HuH-7 (cell line): ENCODE data around the gene ATP5F1D.
"Not testable (repeated sequence)": the region's sequence is repeated elsewhere in the genome, so short reads cannot be mapped to it uniquely, and the experiment has no call there.

ENCODE experiments used
- DNase-seq: peaks from one replicate; pipeline ENCODE4 v3.0.0; 2011; ENCODE audit warnings: low spot score

Gene ATP5F1D

DNA sequence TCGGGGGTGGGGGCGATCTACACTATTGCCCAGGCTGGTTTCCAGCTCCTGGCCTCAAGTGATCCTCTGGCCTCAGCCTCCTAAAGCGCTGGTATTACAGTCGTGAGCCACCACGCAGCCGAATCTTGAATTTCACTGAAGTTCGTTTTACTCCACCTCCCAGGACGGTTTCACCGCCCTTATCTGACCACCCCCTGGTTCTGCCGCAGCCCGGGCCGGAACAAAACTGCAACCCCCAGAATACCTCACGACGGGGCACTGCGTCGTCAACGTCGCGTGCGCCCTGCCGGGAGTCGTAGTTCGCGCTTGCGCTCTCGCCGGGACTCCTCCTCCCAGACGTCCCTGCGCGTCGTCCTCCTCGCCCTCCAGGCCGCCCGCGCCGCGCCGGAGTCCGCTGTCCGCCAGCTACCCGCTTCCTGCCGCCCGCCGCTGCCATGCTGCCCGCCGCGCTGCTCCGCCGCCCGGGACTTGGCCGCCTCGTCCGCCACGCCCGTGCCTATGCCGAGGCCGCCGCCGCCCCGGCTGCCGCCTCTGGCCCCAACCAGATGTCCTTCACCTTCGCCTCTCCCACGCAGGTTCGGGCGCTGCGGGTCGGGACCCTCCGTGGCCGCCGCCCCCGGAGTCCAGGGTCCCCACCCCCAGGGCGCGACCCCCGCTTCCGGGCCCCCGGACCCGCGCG is at the start of gene ATP5F1D:
ATP5F1D (plus strand) TSS at position 335 of the 679 bp plus-strand sequence; CDS start at position 435, 100 bp downstream.
- peak; percentile 95 for DNase-seq

DNA sequence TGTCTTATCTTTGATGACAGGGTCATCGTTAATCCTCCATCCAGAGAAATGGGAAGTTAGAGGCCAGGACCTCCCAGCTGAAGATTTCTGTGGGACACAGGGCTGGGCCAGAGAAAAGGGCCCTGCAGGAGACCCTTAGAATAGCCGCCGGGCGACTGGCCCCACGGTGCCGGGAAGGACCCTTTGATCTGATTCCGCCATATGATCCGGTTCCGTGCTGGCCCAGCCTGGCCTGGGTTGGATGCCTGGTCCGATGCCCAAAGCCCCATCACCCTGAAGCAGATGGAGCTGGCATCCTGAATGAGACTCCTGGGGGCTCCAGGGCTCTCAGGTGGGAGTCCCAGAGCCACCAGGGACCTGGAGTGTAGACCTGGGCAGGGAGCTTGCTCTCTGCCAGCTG is 42.0 kb upstream of the ATP5F1D start:
- DNase-seq = no peak

DNA sequence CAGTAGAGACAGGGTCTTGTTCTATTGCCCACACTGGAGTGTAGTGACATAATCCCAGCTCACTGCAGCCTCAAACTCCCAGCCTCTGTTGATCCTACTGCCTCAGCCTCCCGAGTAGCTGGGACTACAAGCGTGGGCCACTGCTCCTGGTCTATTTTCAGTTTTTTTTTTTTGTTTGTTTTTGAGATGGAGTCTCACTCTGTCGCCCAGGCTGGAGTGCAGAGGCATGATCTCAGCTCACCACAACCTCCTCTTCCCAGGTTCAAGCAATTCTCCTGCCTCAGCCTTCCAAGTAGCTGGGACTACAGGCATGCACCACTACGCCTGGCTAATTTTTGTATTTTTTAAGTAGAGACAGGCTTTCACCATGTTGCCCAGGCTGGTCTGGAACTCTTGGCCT is 40.9 kb upstream of the ATP5F1D start:
- not testable (repeated sequence) for DNase-seq

DNA sequence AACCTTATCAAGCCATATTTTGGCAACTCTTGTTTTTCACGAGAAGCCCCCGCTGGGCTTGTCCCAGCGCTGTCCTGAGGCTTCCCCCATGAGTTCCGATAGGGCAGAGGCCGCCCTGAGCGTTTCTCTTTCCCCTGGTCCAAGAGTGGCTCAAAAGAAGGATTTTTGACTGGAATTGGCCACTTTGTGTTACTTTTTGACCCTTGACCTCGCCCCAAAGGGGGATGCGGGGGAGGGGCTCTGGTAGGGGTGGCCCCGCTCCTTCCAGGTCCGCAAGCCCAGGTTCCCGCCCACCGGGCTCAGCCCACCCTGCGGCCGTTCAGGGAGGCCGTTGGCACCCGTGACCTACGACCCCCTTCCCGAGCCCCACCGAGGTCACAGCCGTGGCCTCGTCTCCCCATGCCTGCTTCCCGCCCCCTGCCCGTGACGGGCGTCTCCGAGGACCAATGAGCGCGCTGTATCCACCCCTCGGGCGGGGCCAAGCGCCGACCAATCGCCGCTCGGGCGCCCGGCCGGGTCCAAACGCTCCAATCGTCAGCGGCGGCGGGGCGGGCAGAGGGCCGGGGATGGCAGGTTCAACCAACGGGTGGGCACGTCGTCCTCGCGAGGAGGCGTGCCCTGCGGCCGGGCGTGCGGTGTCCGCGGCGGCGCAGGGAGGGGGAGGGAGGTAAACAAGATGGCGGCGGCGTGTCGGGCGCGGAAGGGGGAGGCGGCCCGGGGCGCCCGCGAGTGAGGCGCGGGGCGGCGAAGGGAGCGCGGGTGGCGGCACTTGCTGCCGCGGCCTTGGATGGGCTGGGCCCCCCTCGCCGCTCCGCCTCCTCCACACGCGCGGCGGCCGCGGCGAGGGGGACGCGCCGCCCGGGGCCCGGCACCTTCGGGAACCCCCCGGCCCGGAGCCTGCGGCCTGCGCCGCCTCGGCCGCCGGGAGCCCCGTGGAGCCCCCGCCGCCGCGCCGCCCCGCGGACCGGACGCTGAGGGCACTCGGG is 36.1 kb upstream of the ATP5F1D start, which contains the start of gene STK11:
STK11 (plus strand) TSS at position 665 of the 986 bp plus-strand sequence. CDS start 1,136 bp downstream, outside the sequence.
- DNase-seq = peak; percentile 100

DNA sequence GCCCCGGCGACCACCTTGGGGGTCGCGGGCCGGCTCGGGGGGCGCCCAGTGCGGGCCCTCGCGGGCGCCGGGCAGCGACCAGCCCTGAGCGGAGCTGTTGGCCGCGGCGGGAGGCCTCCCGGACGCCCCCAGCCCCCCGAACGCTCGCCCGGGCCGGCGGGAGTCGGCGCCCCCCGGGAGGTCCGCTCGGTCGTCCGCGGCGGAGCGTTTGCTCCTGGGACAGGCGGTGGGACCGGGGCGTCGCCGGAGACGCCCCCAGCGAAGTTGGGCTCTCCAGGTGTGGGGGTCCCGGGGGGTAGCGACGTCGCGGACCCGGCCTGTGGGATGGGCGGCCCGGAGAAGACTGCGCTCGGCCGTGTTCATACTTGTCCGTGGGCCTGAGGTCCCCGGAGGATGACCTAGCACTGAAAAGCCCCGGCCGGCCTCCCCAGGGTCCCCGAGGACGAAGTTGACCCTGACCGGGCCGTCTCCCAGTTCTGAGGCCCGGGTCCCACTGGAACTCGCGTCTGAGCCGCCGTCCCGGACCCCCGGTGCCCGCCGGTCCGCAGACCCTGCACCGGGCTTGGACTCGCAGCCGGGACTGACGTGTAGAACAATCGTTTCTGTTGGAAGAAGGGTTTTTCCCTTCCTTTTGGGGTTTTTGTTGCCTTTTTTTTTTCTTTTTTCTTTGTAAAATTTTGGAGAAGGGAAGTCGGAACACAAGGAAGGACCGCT is 35.2 kb upstream of the ATP5F1D start:
- DNase-seq = no peak

DNA sequence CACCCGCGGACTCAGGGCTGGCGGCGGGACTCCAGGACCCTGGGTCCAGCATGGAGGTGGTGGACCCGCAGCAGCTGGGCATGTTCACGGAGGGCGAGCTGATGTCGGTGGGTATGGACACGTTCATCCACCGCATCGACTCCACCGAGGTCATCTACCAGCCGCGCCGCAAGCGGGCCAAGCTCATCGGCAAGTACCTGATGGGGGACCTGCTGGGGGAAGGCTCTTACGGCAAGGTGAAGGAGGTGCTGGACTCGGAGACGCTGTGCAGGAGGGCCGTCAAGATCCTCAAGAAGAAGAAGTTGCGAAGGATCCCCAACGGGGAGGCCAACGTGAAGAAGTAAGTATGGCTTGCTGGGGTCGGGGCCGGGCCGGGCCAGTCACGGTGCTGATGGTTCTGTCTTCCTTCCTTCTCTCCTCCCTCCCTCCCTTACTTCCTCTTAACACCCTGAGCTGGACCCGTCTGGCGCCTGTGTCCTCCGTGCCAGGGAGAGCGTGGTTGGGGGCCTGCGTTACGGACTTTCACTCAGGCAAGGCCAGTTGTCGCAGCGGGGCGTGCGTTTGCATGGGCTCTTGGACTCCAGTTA is 34.6 kb upstream of the ATP5F1D start:
- no peak for DNase-seq

DNA sequence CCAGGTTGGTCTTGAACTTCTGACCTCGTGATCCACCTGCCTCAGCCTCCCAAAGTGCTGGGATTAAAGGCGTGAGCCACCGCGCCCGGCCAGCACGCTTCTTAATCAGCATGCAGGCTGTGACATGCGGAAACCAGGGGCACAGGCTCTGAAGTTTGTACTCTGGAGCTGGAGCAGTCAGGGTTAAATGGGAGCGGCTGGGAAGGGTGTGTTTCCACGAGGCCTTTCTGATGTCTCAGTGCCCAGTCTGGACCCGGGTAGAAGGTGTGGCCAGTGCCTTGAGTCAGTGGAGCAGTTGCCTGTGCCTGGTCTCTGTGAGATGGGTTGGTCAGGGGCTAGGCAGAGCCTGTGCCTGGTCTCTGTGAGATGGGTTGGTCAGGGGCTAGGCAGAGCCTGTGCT is 32.7 kb upstream of the ATP5F1D start:
- not testable (repeated sequence) for DNase-seq

DNA sequence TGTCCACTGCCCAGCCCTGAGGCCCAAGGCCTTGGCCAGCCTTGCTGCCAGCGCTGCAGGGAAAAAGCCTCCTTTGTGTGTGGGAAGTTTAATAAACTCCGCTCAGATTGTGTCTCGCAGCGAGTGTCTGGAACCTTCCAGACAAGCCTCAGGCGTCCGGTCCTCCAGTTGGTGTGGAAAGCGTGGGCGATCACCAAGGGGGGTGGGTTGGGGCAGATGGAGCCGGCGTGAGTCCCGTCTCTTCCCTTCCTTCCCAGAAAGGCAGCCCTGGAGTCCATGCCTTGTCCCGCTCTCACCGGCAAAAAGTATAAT is 31.4 kb upstream of the ATP5F1D start:
- no peak for DNase-seq

DNA sequence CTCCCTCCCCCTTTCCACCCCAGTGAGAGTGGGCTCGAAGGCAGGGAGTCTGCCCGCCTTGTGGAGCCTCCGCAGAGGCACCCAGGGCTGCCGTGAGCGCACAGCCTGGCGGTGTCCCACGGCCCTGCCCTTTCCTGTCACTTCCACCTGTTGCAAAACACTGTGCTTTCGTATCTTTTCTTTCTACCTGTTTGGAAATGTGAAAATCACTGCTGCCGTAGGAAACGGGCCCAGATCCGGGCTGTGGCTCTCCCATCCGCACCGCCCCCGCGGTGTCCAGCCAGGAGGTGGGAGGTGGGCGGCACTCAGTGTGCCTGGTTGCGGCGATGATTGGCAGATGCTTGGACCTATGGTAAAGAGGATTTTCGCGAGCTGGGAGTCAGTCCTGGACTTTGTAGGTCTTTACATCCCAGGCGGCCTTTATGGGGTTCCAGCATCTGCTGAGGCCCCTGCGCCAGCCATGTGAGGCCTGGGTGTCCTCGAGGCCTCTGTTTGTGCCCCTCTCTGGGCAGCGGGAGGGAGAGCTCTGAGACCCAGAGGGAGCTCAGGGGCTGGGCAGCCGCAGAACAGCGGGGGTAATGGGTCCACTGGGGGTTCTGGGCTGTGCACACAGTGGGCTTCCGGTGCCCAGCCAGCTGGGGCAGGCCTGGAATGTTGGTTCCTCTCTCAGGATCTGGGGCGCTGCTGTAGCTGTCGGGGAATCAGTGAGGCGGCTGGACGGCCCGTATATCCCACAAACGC is 29.9 kb upstream of the ATP5F1D start:
- DNase-seq = no peak

DNA sequence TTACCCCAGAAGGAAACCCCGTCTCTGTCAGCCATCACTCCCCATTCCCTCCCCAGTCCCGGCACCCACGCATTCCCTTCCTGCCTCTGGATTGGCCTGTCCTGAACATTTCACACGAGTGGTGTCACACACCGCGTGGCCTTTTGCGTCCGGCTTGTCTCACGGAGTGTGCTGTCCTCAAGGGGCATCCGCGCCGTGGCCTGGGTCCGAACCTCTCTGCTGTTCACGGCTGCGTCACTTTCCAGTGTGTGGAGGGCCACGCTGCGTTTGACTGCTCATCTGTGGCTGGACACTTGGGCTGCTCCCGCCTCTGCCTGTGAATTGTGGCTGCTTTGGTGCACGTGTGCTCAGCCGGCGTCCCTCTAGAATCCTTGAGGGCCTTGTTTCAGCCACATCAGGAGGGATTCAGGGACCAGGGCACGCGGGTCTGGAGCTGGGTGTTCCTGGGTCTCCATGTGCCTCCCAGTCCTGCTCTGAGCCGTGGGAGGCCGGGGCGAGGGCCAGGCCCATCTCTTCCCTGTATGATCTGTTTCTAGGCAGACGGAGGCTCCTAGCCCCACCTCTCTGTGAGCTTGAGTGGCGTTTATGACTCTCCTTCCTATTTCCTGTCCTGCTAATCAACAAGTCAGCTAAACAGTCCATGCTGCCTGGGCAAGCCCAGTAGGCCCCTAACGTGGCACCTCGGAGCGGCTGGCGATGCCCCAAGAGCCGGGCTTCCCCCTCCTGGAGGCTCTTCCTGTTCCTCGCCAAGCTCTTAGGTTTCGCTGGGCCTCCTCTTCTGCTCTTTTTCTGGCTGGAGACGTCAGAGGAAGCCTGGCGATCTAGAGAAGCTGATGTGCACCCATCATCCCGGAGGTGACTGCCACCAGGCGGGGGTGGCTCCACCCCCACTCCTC is 27.9 kb upstream of the ATP5F1D start:
- no peak for DNase-seq

DNA sequence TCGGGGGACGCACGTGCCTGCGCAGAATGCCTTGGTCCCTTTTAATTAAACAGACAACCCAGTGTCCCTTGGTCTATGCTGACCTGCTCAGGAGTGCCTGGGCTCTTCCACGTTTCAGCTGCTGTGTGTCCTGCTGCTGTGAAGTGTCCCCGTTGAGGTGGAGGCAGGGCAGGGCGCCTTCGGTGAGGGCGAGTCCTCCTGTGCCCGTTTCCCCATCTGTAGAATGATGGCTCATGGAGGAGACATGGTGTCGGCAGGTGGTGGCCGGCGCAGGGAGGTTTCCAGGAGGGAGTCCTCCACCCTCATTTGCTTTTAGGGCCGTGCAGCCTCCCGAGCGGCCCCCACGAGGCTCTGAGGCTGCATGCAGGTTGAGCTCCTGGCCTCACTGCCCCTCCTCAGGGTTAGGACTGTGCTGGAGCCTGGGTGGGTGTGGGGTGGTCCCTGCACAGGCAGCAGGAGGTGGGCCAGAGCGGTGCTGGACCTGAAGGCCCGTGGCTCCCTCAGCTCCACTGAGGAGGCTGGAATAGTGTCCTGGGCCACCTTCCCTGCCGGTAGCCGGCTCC is 27.2 kb upstream of the ATP5F1D start:
- DNase-seq = no peak

DNA sequence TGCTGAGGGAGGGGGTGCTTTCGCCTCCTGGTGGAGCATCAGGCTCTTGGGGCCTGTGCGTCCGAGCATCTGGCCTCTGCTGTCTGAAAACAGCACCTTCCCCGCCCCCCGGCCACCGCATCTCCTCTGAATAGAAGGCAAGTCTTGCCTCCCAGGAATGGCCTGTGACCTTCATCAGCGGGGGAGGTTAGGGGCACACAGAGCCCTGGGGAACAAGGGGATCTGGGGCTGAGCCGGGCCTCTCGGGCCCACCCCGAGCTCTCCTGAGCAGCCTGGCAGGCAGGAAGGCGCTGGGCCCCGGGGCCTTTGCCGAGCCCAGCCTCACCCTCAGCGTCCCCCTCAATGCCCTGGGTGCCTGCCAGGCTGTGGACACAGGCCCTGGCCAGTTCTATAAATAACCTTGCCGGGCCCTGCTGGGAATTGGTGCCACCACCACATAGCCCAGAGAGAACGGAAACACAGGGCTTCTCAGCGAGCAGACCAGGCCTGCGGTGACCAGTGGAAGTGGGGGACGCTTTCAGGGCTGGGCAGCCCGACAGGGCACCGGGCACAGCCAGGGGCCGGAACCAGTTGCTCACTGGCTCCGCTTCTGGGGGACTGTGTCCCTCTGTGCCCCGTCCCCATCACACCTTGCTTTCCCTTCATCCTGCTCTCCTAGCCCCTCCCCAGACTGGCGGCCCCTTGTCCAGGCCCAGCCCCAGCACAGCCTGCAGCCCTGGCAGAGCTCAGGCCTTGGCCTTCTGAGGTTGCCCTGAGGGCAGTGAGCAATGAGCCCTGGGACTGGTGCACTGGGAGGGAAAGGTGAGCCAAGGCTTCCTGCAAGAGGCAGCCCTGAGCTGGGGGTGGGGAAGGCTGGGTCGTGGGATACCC is 26.5 kb upstream of the ATP5F1D start:
- DNase-seq = no peak

DNA sequence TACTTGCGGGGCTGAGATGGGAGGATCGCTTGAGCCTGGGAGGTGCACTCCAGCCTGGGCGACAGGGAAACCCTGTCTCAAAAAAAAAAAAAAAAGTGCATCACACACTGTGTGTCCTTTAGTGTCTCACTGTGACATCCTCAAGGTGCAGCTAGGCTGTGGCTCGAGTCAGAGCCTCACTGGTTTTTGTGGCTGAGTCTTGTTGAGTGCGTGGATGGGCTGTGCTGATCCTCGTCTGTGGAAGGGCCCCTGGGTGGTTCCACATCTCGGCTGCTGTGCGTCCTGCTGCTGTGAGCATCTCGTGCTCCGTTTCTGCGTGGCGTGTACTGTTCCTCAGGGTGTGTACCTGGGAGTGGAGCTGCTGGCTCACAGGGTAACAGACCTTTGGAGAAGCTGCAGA is 24.8 kb upstream of the ATP5F1D start:
- DNase-seq = no peak

DNA sequence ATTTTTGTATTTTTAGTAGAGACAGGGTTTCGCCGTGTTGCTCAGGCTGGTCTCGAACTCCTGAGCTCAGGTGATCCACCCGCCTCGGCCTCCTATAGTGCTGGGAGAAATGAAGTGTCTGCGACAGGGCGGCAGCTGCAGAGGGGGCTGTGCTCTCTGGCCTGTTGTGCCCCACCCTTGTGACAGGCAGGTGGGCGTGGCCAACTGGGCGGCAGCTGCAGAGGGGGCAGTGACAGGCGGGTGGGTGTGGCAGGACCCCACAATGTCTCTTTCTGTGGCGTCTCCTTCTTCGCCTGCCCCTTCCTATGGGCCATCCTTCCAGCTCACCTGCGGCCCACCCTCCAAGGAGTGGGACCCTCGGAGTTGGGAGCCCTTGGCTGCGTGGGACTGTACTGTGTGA is 24.2 kb upstream of the ATP5F1D start:
- no peak for DNase-seq

DNA sequence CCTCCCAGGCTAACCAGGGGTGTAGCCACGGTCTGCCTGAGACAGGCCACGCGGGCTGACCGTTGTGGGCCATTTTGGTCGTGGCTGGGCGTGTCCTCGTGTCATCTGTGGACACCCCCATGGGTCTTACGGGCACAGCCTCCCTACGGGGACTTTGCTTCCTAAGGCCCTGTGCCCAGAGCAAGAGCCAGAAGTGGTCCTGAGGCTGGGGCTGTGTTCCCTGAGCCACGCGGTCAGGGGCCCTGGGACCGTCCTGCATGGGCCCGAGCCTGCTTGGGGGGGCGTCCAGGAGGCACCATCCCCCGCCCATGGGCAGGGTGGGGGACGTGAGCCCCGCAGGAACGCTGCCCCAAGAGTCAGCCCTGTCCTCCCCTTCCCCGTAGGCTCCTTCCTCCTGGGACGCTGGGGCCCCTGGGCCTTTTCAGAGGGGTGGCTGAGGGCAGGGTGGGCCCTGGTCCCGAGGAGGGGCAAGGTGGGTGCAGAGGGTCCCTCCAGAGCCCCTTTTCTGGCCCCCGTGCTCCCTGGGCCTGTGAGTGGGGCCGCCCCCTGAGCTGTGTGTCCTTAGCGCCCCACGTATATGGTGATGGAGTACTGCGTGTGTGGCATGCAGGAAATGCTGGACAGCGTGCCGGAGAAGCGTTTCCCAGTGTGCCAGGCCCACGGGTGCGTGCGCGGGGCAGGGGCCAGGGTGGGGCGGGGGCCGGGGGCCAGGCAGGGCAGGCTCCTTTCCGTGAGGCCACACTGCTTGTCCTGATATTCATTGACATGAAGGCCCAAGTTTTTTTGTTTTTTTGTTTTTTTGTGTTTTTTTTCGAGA is 22.6 kb upstream of the ATP5F1D start:
- DNase-seq = no peak

DNA sequence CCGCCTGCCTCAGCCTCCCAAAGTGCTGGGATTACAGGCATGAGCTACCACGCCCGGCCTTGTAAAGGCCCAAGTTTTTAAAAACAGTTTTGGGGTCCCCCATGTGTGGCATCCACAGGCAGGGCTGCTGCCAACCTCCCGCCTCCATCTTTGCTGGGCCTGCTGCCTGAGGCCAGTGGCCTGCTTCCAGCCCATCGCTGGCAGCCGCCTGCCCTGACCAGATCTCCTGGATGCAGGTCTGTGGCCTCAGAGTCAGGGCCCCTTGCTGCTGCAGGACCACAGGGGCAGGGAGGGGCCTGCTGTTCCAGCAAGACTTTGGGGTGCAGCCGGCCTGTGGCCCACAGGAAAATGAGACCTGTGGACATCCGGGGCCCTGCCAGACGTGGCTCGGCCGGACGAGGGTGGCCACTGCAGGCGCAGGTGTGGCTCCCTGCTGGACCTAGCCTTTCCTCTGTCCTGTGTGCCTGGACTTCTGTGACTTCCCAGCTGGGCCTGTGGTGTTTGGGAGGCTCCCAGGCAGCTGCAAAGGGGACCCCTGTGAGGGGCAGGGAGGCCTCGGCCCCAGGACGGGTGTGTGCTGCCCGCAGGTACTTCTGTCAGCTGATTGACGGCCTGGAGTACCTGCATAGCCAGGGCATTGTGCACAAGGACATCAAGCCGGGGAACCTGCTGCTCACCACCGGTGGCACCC is 21.6 kb upstream of the ATP5F1D start:
- DNase-seq = no peak

DNA sequence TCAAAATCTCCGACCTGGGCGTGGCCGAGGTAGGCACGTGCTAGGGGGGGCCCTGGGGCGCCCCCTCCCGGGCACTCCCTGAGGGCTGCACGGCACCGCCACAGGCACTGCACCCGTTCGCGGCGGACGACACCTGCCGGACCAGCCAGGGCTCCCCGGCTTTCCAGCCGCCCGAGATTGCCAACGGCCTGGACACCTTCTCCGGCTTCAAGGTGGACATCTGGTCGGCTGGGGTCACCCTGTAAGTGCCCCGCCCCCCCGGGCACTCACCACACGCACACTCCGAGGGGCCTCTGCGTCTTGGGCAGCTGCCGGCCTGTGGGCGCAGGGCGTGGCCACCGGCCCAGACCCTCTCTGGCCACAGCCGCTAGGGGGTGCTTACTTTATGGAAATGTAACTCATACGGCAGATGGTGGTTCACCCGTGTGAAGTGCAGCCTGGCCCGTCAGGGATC is 21.0 kb upstream of the ATP5F1D start:
- no peak for DNase-seq
